Mesenteric fat pad (tissue), 1 donor: ENCODE measurements around the gene KLRB1. TPM values are rescaled to one million over a fixed set of nuclear protein-coding genes. Genes with fewer than 3 reads are reported as not detected.

Experiments
- total RNA-seq: library from RNA; stranded (reverse); fragmentation: NEBNext Ultra II Directional; extraction: Animal tissue kit (Norgen Biotek cat#: 25700); gene quantifications from one replicate; pipeline ENCODE4 v1.2.1, GENCODE V29; 2021
- donor health status: DM: yes; HTN: yes; CAD: no.

Gene KLRB1
- total RNA-seq, 1 donor from 2014 or later: 0.39 TPM

Other genes starting within 250 kb of the KLRB1 start
- gene CLEC2D, start 61.8 kb upstream of the KLRB1 start, total RNA-seq: 9.2 TPM
- not detected for gene CLECL1, start 125.2 kb upstream of the KLRB1 start, total RNA-seq
- 11.9 TPM for gene CD69, start 153.0 kb upstream of the KLRB1 start, total RNA-seq
- gene KLRF1, start 219.6 kb upstream of the KLRB1 start, total RNA-seq: 0.51 TPM